ENCODE measurements around the gene MSH5. TPM values are rescaled to one million over a fixed set of nuclear protein-coding genes. Genes with fewer than 3 reads are reported as not detected.
A peak's percentile ranks its signal among the peaks of the same experiment; 100 is the strongest.

MSH5 gene
- total and polyA plus RNA-seq, 9 of the 15 experiments (the other 6 are each of a cell fraction or from before 2014, with no cell fraction given): 12.5 to 104 (median 46.6) TPM

GRCh38 chr6:31736021-31736767 lies 3.6 kb upstream of the MSH5 start, which contains the start of gene CLIC1 (continued):
- no peak for TF ChIP-seq ZNF740 (CRISPR knock-in tag; IDR thresholded peaks at IDR 0.05)
- peak in 1 of 2 experiments; percentile 76; a peak in 2 of 4 replicates for TF ChIP-seq ZNF740 (tag; IDR thresholded peaks at IDR 0.05)
- peak; percentile 91 for TF ChIP-seq THRB (CRISPR knock-in tag; conservative IDR thresholded peaks at IDR 0.05)
- peak; percentile 83 for TF ChIP-seq E2F4 (CRISPR knock-in tag; IDR thresholded peaks at IDR 0.05; ENCODE audit: low read depth)
- TF ChIP-seq HDAC8 (tag; IDR thresholded peaks at IDR 0.05): 0 out of 2 replicates have a peak, but pooled peaks have one; percentile 46
- TF ChIP-seq RAD51 (IDR thresholded peaks at IDR 0.05; ENCODE audit: borderline replicate concordance, low read depth): no peak
- TF ChIP-seq ZNF609 (CRISPR knock-in tag; IDR thresholded peaks at IDR 0.05; ENCODE audit: borderline replicate concordance): peak; percentile 89; the same call in 1 of the 2 replicates
- TF ChIP-seq POLR2AphosphoS2 (IDR thresholded peaks at IDR 0.05; ENCODE audit: low read length): peak; percentile 96
- 0 out of 2 replicates have a peak, but pooled peaks have one; percentile 19 for TF ChIP-seq DMBX1 (CRISPR knock-in tag; IDR thresholded peaks at IDR 0.05; ENCODE audit: borderline replicate concordance)
- 0 out of 2 replicates have a peak, but pooled peaks have one; percentile 62 for TF ChIP-seq KLF10 (CRISPR knock-in tag; IDR thresholded peaks at IDR 0.05)
- TF ChIP-seq ZNF174 (CRISPR knock-in tag; IDR thresholded peaks at IDR 0.05): 0 out of 2 replicates have a peak, but pooled peaks have one; percentile 7
- TF ChIP-seq ZBTB26 (CRISPR knock-in tag; IDR thresholded peaks at IDR 0.05): peak; percentile 35; the same call in 1 of the 2 replicates
- no peak for TF ChIP-seq MLLT1 (IDR thresholded peaks at IDR 0.05)
- peak; percentile 96 for TF ChIP-seq RBFOX2 (IDR thresholded peaks at IDR 0.05; ENCODE audit: low read depth, low read length)
- TF ChIP-seq CC2D1A (IDR thresholded peaks at IDR 0.05): peak; percentile 83; the same call in 1 of the 2 replicates
